IMR-90 (cell line): ENCODE measurements around the gene AKAP13. TPM values are rescaled to one million over a fixed set of nuclear protein-coding genes. Genes with fewer than 3 reads are reported as not detected.

ENCODE experiments used
- ATAC-seq: fragments of 200-7000 bp; cut with Tn5 transposase; 2 replicates; pipeline ENCODE4 v1.9.1; 2020; ENCODE audit warnings: low read depth, mild to moderate bottlenecking, moderate library complexity
- BruUV-seq: library from RNA; stranded (reverse); fragments of 400-500 nt; replicated peaks from 2 replicates; lab custom pipeline; 2021; lab: Mats Ljungman, UMichigan
- CTCF ChIA-PET: fragments of 300-600 bp; formaldehyde crosslinking; extraction: SDS; loops from one replicate; lab custom pipeline; 2021; ENCODE audit warnings: antibody characterized with exemption; lab: Yijun Ruan, JAX
- POLR2A ChIA-PET: fragments of 300-600 bp; sonication (Branson Sonifier 250); formaldehyde crosslinking; loops from one replicate; lab custom pipeline; 2022; ENCODE audit warnings: antibody characterized with exemption; ENCODE audit not compliant: unreplicated experiment; lab: Charles Lee
- DNase-seq: peaks from one replicate; pipeline ENCODE4 v3.0.0; 2013
- H2AFZ ChIP-seq: replicated peaks from 2 replicates; pipeline ENCODE3; 2013; ENCODE audit warnings: low read length, mild to moderate bottlenecking; ENCODE audit not compliant: poor library complexity
- H2AK5ac ChIP-seq: 2 replicates; pipeline ENCODE4 v1.6.1; 2013; ENCODE audit warnings: low read depth, low read length, inconsistent platforms
- H2AK9ac ChIP-seq: replicated peaks from 2 replicates; pipeline ENCODE3; 2013; ENCODE audit warnings: mild to moderate bottlenecking, low read depth, low read length, moderate library complexity; ENCODE audit not compliant: poor library complexity
- H2BK120ac ChIP-seq: 2 replicates; pipeline ENCODE4 v1.6.1; 2013; ENCODE audit warnings: low read depth, low read length, inconsistent platforms
- H2BK15ac ChIP-seq: 3 replicates; pipeline ENCODE4 v1.6.1; 2013; ENCODE audit warnings: low read depth, low read length, inconsistent platforms
- H2BK20ac ChIP-seq: 2 replicates; pipeline ENCODE4 v1.6.1; 2013; ENCODE audit warnings: low read depth, mild to moderate bottlenecking, inconsistent platforms, low read length, moderate library complexity
- H2BK5ac ChIP-seq: 2 replicates; pipeline ENCODE4 v1.6.1; 2013; ENCODE audit warnings: mild to moderate bottlenecking, low read depth, low read length, inconsistent platforms; ENCODE audit not compliant: poor library complexity, severe bottlenecking
- H3K14ac ChIP-seq: replicated peaks from 2 replicates; pipeline ENCODE4 v1.6.1; 2013; ENCODE audit warnings: low read depth, low read length, inconsistent platforms
- H3K18ac ChIP-seq: 2 replicates; pipeline ENCODE4 v1.6.1; 2013; ENCODE audit warnings: low read depth, low read length, control low read depth
- H3K23ac ChIP-seq: 2 replicates; pipeline ENCODE4 v1.6.1; 2013; ENCODE audit warnings: low read depth, low read length, inconsistent platforms
- H3K27ac ChIP-seq: 2 replicates; pipeline ENCODE4 v1.5.1; 2013; ENCODE audit warnings: mild to moderate bottlenecking, control low read depth, low read length; ENCODE audit not compliant: insufficient read depth
- H3K27me3 ChIP-seq: 2 replicates; pipeline ENCODE4 v1.6.1; 2013; ENCODE audit warnings: low read length; ENCODE audit not compliant: control insufficient read depth, insufficient read depth
- H3K36me3 ChIP-seq: 2 replicates; pipeline ENCODE4 v1.6.1; 2013; ENCODE audit warnings: low read length, mixed read lengths; ENCODE audit not compliant: control insufficient read depth, insufficient read depth
- H3K4ac ChIP-seq: 2 replicates; pipeline ENCODE4 v1.6.1; 2013; ENCODE audit warnings: low read depth, low read length, inconsistent platforms
- H3K4me1 ChIP-seq: 2 replicates; pipeline ENCODE4 v1.6.1; 2013; ENCODE audit warnings: low read length, mixed read lengths; ENCODE audit not compliant: control insufficient read depth, insufficient read depth
- H3K4me2 ChIP-seq: 2 replicates; pipeline ENCODE4 v1.6.1; 2013; ENCODE audit warnings: low read depth, mild to moderate bottlenecking, control low read depth, low read length, moderate library complexity
- H3K4me3 ChIP-seq: 2 replicates; pipeline ENCODE4 v1.5.1; 2013; ENCODE audit warnings: low read depth, mild to moderate bottlenecking, control low read depth, low read length, moderate library complexity; ENCODE audit not compliant: insufficient read depth
- H3K56ac ChIP-seq: 2 replicates; pipeline ENCODE4 v1.6.1; 2013; ENCODE audit warnings: low read length, inconsistent platforms; ENCODE audit not compliant: insufficient read depth; ENCODE audit errors: extremely low read depth
- H3K79me1 ChIP-seq, 2 experiments: 2 replicates each; pipeline ENCODE4 v1.6.1; 2013; ENCODE audit warnings: low read length in 2 of 2, inconsistent platforms in 1 of 2, low read depth in 1 of 2
- H3K9ac ChIP-seq: 2 replicates; pipeline ENCODE4 v1.6.1; 2013; ENCODE audit warnings: low read depth, low read length, control low read depth
- H3K9me1 ChIP-seq: 2 replicates; pipeline ENCODE4 v1.6.1; 2013; ENCODE audit warnings: low read length, inconsistent platforms; ENCODE audit not compliant: insufficient read depth
- H3K9me3 ChIP-seq: 2 replicates; pipeline ENCODE4 v1.6.1; 2013; ENCODE audit warnings: low read length; ENCODE audit not compliant: control insufficient read depth, insufficient read depth
- H4K20me1 ChIP-seq: 2 replicates; pipeline ENCODE4 v1.6.1; 2013; ENCODE audit warnings: low read length, inconsistent platforms; ENCODE audit not compliant: insufficient read depth
- H4K5ac ChIP-seq: 2 replicates; pipeline ENCODE4 v1.6.1; 2013; ENCODE audit warnings: mild to moderate bottlenecking, low read depth, low read length, control low read depth
- H4K8ac ChIP-seq, 2 experiments: 2 replicates each; pipeline ENCODE4 v1.6.1; 2013; ENCODE audit warnings: low read depth in 2 of 2, low read length in 2 of 2, control low read depth in 1 of 2, inconsistent platforms in 1 of 2
- H4K91ac ChIP-seq: 2 replicates; pipeline ENCODE4 v1.6.1; 2013; ENCODE audit warnings: low read depth, low read length, inconsistent platforms; ENCODE audit not compliant: insufficient read depth
- BHLHE40 ChIP-seq: fragments of 150-350 bp; IDR thresholded peaks from 2 replicates; pipeline ENCODE4 v1.6.1; 2016; ENCODE audit warnings: mild to moderate bottlenecking, low read depth, low read length
- CEBPB ChIP-seq: IDR thresholded peaks from 2 replicates; pipeline ENCODE4 v1.6.1; 2012; ENCODE audit warnings: low read depth, low read length, improper control_type of control experiment
- CHD1 ChIP-seq: IDR thresholded peaks from 2 replicates; pipeline ENCODE4 v1.6.1; 2012; ENCODE audit warnings: low read depth, low read length, improper control_type of control experiment
- FOS ChIP-seq: fragments of 150-350 bp; IDR thresholded peaks from 2 replicates; pipeline ENCODE4 v1.6.1; 2016; ENCODE audit warnings: low read depth, low read length
- MAFK ChIP-seq: IDR thresholded peaks from 2 replicates; pipeline ENCODE4 v1.6.1; 2012; ENCODE audit warnings: low read depth, low read length, improper control_type of control experiment
- MAZ ChIP-seq: IDR thresholded peaks from 2 replicates; pipeline ENCODE4 v1.6.1; 2012; ENCODE audit warnings: low read depth, mild to moderate bottlenecking, low read length, improper control_type of control experiment, moderate library complexity, borderline replicate concordance
- MXI1 ChIP-seq: IDR thresholded peaks from 2 replicates; pipeline ENCODE4 v1.6.1; 2012; ENCODE audit warnings: low read depth, mild to moderate bottlenecking, low read length, moderate library complexity, borderline replicate concordance
- POLR2A ChIP-seq: IDR thresholded peaks from 2 replicates; pipeline ENCODE4 v1.6.1; 2012; ENCODE audit warnings: mild to moderate bottlenecking, low read depth, low read length
- RAD21 ChIP-seq: IDR thresholded peaks from 2 replicates; pipeline ENCODE4 v1.6.1; 2012; ENCODE audit warnings: low read length, improper control_type of control experiment
- RCOR1 ChIP-seq: IDR thresholded peaks from 2 replicates; pipeline ENCODE4 v1.6.1; 2012; ENCODE audit warnings: mild to moderate bottlenecking, low read length, improper control_type of control experiment; ENCODE audit not compliant: insufficient replicate concordance
- SMC3 ChIP-seq: fragments of 150-350 bp; IDR thresholded peaks from 2 replicates; pipeline ENCODE4 v1.6.1; 2016; ENCODE audit warnings: low read depth, mild to moderate bottlenecking, antibody characterized with exemption, low read length, moderate library complexity
- WGBS, 2 experiments: methylation state at CpG; one replicate each; pipeline versions ENCODE4 v1.1.5 to v1.1.7; 2013; ENCODE audit warnings: missing lambda C conversion rate in 2 of 2; ENCODE audit not compliant: insufficient read length in 1 of 2; ENCODE audit errors: extremely low coverage in 2 of 2; 5-methylcytosine and 5-hydroxymethylcytosine counted together
- dilution Hi-C: fragments of 300-500 bp; cut with HindIII; formaldehyde crosslinking; loops from one replicate; pipeline ENCODE4 v1.14.3; 2018; ENCODE audit warnings: low sequenced_read_pairs; ENCODE audit not compliant: unreplicated experiment
- in situ Hi-C: fragments of 300-500 bp; cut with MboI; formaldehyde crosslinking; loops from 3 replicates; pipeline ENCODE4 v1.14.3; 2019; ENCODE audit warnings: low sequenced_read_pairs, inconsistent platforms, mixed read lengths
- intact Hi-C: fragments of 100-400 bp; cut with micrococcal nuclease; formaldehyde crosslinking; loops from 2 replicates; pipeline ENCODE4 v1.10.0; 2022
- polyA plus RNA-seq, 3 experiments: library from polyadenylated mRNA; depleted of rRNA; stranded (reverse); fragments of >200 nt; gene quantifications; 2 replicates each; pipeline ENCODE4 v1.2.3, GENCODE V29; 2012; ENCODE audit warnings: low replicate concordance in 1 of 3
- total RNA-seq: library from RNA; depleted of rRNA; stranded (reverse); fragments of >200 nt; gene quantifications from 2 replicates; pipeline ENCODE4 v1.2.3, GENCODE V29; 2012
- TF ChIP-seq, protein P1 (sequence below): fragments of 150-350 bp; IDR thresholded peaks from 2 replicates; pipeline ENCODE4 v1.6.1; 2016; ENCODE audit warnings: low read depth, mild to moderate bottlenecking, low read length, moderate library complexity, borderline replicate concordance
- TF ChIP-seq, protein P2 (sequence below): conservative IDR thresholded peaks from 2 replicates; pipeline ENCODE4 v1.5.1; 2012; ENCODE audit warnings: mild to moderate bottlenecking, low read depth, low read length, improper control_type of control experiment

Gene AKAP13
- total and polyA plus RNA-seq, 2 of the 4 experiments (the other 2 are of a cell fraction) = 10.4 to 46.4 TPM

DNA sequence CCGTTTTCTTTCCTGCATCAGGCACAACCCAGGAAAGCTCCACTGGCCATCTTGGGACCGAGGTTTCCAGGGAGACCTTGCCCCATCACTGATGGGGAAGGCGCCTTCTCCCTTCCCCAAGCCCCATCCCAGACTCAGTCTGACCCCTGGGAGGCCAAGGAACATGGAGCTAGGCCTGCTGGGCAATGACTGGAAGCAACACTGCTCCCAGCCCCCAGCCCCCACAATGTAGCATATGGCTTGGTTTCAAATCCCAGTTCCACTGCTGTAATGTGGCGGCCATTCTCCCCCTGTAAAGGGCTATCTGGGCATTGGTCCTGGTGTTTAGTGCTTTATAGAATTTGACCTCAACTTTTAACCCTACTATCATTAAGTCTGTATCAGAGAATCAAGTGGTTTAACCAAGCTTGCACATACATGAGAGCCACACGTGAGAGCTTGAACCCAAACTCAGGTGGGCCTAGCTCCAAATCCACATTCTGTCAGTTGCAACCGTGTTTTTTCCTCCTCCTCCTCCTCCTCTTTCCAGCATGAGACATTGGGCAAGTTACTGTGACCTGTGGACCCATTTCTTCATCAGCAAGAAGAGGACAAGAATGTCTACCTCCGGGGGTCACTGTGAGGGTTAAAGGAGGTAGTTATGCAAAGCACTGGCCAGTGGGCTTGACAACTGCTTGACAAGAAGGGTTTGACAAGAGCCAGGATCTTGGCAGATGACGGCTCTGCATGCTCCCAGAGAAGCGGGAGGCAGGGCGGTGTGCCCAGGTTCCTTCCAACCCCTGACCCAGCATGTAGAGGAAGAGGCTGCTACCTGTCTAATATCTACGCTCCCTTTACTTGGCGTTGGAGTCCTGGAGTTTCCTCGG is 376.9 kb downstream of the AKAP13 start (continued):
- TF ChIP-seq CHD1 (no peak), POLR2A (no peak)

DNA sequence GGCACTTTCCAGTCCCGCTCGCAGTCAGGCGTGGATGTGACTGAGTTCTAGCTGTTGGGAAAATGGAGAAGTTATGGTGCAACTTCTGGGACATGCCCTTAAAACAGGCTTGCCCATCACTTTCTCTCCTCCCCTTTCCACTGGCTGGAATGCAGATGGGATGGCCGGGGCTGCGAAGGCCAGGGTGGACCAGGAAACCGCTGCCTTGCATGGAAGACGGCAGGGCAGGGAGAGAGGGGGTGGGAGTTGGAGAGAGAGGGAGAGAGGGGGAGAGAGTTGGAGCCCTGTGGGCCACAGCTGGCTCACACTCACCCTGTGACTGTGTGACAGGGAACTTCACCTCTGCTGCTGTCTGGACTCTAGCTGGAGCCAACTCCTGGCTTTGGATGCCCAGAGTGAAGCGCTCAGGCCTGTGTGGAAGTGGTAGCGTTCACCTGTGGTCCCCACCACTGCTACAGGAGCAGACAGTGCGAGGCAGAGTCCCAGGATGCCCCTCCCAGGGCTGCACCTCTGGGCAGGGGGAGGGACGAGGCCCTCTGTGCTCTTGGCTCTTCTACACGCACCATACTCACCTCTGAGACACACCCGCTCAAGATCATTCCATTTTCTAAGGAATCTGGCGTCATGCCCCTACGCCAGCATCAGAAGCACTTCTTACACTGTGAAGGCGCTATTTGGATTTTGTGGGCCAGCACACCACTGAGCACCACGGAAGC is 377.7 kb downstream of the AKAP13 start:
- Histone ChIP-seq H2BK20ac (no peak overlapping the region), H3K4me1 (no peaks in the 10 kb centered on the region), H3K4me3 (no peak overlapping the region), H2AFZ (no peak overlapping the region), H2BK15ac (no peak overlapping the region), H3K14ac (no peak overlapping the region), H3K9me1 (no peaks in the 10 kb centered on the region), H3K23ac (no peak overlapping the region), H3K56ac (no peak overlapping the region), H3K4ac (no peak overlapping the region), H3K36me3 (peaks cover 7% of the 10 kb centered on the region; the same call in 1 of the 2 replicates), H4K91ac (no peak overlapping the region), H3K27ac (no peak overlapping the region), H2BK5ac (no peak overlapping the region), H3K9ac (no peak overlapping the region), H3K79me1 (no peaks in the 10 kb centered on the region; a peak in 1 of 4 replicates), H4K20me1 (peaks cover 12% of the 10 kb centered on the region; the same call in 1 of the 2 replicates), H3K9me3 (no peaks in the 10 kb centered on the region), H2BK120ac (no peak overlapping the region), H4K5ac (no peak overlapping the region), H2AK5ac (no peak overlapping the region), H4K8ac (no peak overlapping the region), H2AK9ac (no peak overlapping the region), H3K18ac (no peak overlapping the region), H3K27me3 (no peaks in the 10 kb centered on the region), H3K4me2 (no peak overlapping the region)
- ChIA-PET POLR2A (no interaction called here), CTCF (no interaction called here)
- dilution Hi-C loops (no loop called here), in situ Hi-C loops (no loop called here), intact Hi-C loops (no loop called here)
- ATAC-seq (no peak), DNase-seq (no peak)
- BruUV-seq = no TSS peak
- 96% methylated on average over 5 of the region's 17 CpGs; no CpG with 5 or more reads in 1 of the 2 experiments for WGBS, 2 experiments
- TF ChIP-seq, protein P1, sequence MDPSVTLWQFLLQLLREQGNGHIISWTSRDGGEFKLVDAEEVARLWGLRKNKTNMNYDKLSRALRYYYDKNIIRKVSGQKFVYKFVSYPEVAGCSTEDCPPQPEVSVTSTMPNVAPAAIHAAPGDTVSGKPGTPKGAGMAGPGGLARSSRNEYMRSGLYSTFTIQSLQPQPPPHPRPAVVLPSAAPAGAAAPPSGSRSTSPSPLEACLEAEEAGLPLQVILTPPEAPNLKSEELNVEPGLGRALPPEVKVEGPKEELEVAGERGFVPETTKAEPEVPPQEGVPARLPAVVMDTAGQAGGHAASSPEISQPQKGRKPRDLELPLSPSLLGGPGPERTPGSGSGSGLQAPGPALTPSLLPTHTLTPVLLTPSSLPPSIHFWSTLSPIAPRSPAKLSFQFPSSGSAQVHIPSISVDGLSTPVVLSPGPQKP = no peak
- no peak for TF ChIP-seq MAZ
- TF ChIP-seq RCOR1 = no peak
- TF ChIP-seq CHD1 = no peak
- TF ChIP-seq MXI1 = no peak
- no peak for TF ChIP-seq RAD21
- TF ChIP-seq CEBPB = no peak
- TF ChIP-seq MAFK = no peak
- TF ChIP-seq, protein P2, sequence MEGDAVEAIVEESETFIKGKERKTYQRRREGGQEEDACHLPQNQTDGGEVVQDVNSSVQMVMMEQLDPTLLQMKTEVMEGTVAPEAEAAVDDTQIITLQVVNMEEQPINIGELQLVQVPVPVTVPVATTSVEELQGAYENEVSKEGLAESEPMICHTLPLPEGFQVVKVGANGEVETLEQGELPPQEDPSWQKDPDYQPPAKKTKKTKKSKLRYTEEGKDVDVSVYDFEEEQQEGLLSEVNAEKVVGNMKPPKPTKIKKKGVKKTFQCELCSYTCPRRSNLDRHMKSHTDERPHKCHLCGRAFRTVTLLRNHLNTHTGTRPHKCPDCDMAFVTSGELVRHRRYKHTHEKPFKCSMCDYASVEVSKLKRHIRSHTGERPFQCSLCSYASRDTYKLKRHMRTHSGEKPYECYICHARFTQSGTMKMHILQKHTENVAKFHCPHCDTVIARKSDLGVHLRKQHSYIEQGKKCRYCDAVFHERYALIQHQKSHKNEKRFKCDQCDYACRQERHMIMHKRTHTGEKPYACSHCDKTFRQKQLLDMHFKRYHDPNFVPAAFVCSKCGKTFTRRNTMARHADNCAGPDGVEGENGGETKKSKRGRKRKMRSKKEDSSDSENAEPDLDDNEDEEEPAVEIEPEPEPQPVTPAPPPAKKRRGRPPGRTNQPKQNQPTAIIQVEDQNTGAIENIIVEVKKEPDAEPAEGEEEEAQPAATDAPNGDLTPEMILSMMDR = no peak
- no peak for TF ChIP-seq SMC3
- TF ChIP-seq FOS = no peak
- no peak for TF ChIP-seq BHLHE40
